Right atrium auricular region (tissue), 2 donors: ENCODE measurements around the gene BRINP2. TPM values are rescaled to one million over a fixed set of nuclear protein-coding genes. Genes with fewer than 3 reads are reported as not detected.

Source experiments
- DNase-seq: peaks from one replicate; pipeline ENCODE4 v3.0.0-alpha.2; 2019; ENCODE audit warnings: low spot score
- H3K27ac ChIP-seq, 2 donors: fragments of 200-600 bp; sonication (generic); 1 replicate in 1 of 2; 2 replicates in 1 of 2; pipeline ENCODE4 v1.5.1; 2016 to 2019
- H3K27me3 ChIP-seq, 2 donors: fragments of 200-600 bp; sonication (generic); one replicate each; pipeline versions ENCODE4 v1.5.1 to v1.6.0; 2017 to 2019
- H3K36me3 ChIP-seq: fragments of 200-600 bp; sonication (generic); one replicate; pipeline ENCODE4 v1.5.1; 2016
- H3K4me1 ChIP-seq, 2 donors: fragments of 200-600 bp; sonication (generic); one replicate each; pipeline versions ENCODE4 v1.5.1 to v1.6.0; 2017 to 2019
- H3K4me3 ChIP-seq, 2 donors: fragments of 200-600 bp; sonication (generic); 1 replicate in 1 of 2; 2 replicates in 1 of 2; pipeline ENCODE4 v1.5.1; 2017 to 2019; ENCODE audit warnings: mild to moderate bottlenecking in 1 of 2, moderate library complexity in 1 of 2
- H3K9me3 ChIP-seq, 2 donors: fragments of 200-600 bp; sonication (generic); one replicate each; pipeline ENCODE4 v1.5.1; 2019
- total RNA-seq, 2 donors: library from RNA; depleted of rRNA; stranded (reverse); fragments of >200 nt; gene quantifications; one replicate each; pipeline ENCODE4 v1.1.0, GENCODE V29; 2016
- TF ChIP-seq, protein P1 (sequence below), 2 donors: fragments of 200-600 bp; sonication (generic); IDR thresholded peaks; one replicate each; pipeline ENCODE4 v1.5.1; 2019; ENCODE audit warnings: antibody characterized with exemption in 2 of 2

The BRINP2 gene
- total RNA-seq, 2 donors from 2014 or later, result 0.96 to 1.1 TPM

DNA sequence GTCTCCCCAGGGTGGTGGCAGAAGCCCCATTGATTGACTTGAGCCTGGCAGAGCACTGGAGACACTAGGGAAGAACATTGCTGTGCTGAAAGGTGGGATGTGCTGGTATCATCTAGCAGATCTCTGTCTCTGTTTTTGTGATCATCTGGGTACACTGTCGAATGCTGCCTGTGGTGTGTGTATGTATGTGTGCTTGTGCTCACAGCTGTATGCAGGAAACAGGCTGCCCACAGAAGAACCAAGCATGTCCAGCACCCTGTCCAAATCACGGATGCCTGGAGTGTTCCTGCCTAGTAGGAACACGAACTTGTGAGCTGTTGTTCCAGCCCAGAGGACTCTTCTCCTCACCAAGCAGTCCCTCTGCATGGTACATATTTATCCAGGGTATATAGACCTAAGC lies 1.5 kb downstream of the BRINP2 start:
- Histone ChIP-seq H3K4me3 (no peak overlapping the region), H3K36me3 (no peaks in the 10 kb centered on the region), H3K27me3 (peaks cover 0 to 13% of the 10 kb centered on the region in 2 donors), H3K27ac (no peak overlapping the region), H3K4me1 (peaks cover 0 to 15% of the 10 kb centered on the region in 2 donors), H3K9me3 (no peaks in the 10 kb centered on the region)
- no peak for DNase-seq
- TF ChIP-seq, protein P1, sequence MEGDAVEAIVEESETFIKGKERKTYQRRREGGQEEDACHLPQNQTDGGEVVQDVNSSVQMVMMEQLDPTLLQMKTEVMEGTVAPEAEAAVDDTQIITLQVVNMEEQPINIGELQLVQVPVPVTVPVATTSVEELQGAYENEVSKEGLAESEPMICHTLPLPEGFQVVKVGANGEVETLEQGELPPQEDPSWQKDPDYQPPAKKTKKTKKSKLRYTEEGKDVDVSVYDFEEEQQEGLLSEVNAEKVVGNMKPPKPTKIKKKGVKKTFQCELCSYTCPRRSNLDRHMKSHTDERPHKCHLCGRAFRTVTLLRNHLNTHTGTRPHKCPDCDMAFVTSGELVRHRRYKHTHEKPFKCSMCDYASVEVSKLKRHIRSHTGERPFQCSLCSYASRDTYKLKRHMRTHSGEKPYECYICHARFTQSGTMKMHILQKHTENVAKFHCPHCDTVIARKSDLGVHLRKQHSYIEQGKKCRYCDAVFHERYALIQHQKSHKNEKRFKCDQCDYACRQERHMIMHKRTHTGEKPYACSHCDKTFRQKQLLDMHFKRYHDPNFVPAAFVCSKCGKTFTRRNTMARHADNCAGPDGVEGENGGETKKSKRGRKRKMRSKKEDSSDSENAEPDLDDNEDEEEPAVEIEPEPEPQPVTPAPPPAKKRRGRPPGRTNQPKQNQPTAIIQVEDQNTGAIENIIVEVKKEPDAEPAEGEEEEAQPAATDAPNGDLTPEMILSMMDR (IDR thresholded peaks at IDR 0.05), result no peak

- TF ChIP-seq, protein P1 (IDR thresholded peaks at IDR 0.05), result no peak
- no peaks in the 10 kb centered on the region for H3K36me3 ChIP-seq
- no peak overlapping the region for H3K27ac ChIP-seq
- no peak overlapping the region for H3K4me3 ChIP-seq
- H3K4me1 ChIP-seq, result peaks cover 0 to 15% of the 10 kb centered on the region in 2 donors
- no peak for DNase-seq
- H3K27me3 ChIP-seq, result peaks cover 0 to 13% of the 10 kb centered on the region in 2 donors
- H3K9me3 ChIP-seq, result no peaks in the 10 kb centered on the region
Observed at GRCh38 chr1:177172866-177173265, 2.1 kb downstream of the BRINP2 start.

DNA sequence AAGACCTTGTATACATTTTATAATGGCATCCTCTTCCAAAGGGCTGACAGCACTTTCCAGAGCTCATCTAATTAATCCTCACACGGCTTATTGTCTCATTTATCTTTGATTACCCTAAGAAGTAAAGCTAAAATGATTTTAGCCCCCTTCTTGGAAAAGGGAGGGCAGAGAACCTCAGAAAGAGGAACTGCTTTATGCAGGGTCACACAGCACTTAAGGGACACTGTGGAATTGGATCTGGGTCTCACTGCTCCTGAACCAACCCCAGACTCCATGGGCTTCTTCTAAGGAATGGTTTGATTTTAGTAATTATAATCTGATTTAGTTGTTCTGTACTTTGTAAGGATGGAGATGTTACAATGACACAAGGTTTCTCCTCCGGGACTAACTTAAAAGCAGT lies 3.2 kb downstream of the BRINP2 start:
- Histone ChIP-seq H3K27ac (no peak overlapping the region), H3K9me3 (no peaks in the 10 kb centered on the region), H3K36me3 (no peaks in the 10 kb centered on the region), H3K27me3 (peaks cover 0 to 10% of the 10 kb centered on the region in 2 donors), H3K4me1 (peaks cover 0 to 15% of the 10 kb centered on the region in 2 donors), H3K4me3 (no peak overlapping the region)
- DNase-seq, result no peak
- TF ChIP-seq, protein P1 (IDR thresholded peaks at IDR 0.05), result no peak

GRCh38 chr1:177174921-177175634 lies 4.3 kb downstream of the BRINP2 start:
- H3K27ac ChIP-seq, result no peak overlapping the region
- peaks cover 0 to 8% of the 10 kb centered on the region in 2 donors for H3K27me3 ChIP-seq
- no peak overlapping the region for H3K4me3 ChIP-seq
- TF ChIP-seq, protein P1 (IDR thresholded peaks at IDR 0.05), result no peak
- DNase-seq, result no peak
- no peaks in the 10 kb centered on the region for H3K36me3 ChIP-seq
- no peaks in the 10 kb centered on the region for H3K9me3 ChIP-seq
- H3K4me1 ChIP-seq, result peaks cover 0 to 15% of the 10 kb centered on the region in 2 donors

DNA sequence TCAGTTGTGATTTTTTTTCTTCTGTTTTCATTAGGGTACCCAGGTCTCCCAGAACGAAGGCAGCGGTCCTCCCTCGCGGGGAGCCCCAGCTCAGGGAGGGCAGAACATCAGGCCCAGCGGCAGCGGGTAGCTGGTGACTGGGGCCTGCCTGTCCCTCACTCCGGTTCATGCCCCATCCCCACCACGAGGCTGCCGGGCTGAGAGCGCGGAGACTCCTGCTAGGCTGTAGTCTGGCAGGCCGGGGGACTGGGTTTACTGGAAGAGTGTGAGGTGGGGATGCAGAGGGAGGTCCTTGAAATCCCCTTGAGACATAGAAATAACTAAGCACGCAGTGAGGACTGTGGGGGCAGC lies 10.5 kb downstream of the BRINP2 start:
- no peaks in the 10 kb centered on the region for H3K27me3 ChIP-seq
- TF ChIP-seq, protein P1 (IDR thresholded peaks at IDR 0.05), result no peak
- DNase-seq, result no peak
- H3K9me3 ChIP-seq, result peaks cover 0 to 7% of the 10 kb centered on the region in 2 donors
- no peaks in the 10 kb centered on the region for H3K36me3 ChIP-seq
- no peak overlapping the region for H3K27ac ChIP-seq
- H3K4me1 ChIP-seq, result peaks cover 0 to 8% of the 10 kb centered on the region in 2 donors
- H3K4me3 ChIP-seq, result peak overlapping the region in 1 of 2 donors; percentile 15
